Right atrium auricular region (tissue), 2 donors: ENCODE measurements around the gene AHI1. TPM values are rescaled to one million over a fixed set of nuclear protein-coding genes. Genes with fewer than 3 reads are reported as not detected.

ENCODE experiments used
- DNase-seq: peaks from one replicate; pipeline ENCODE4 v3.0.0-alpha.2; 2019; ENCODE audit warnings: low spot score
- H3K27ac ChIP-seq, 2 donors: fragments of 200-600 bp; sonication (generic); 1 replicate in 1 of 2; 2 replicates in 1 of 2; pipeline ENCODE4 v1.5.1; 2016 to 2019
- H3K27me3 ChIP-seq, 2 donors: fragments of 200-600 bp; sonication (generic); one replicate each; pipeline versions ENCODE4 v1.5.1 to v1.6.0; 2017 to 2019
- H3K36me3 ChIP-seq: fragments of 200-600 bp; sonication (generic); one replicate; pipeline ENCODE4 v1.5.1; 2016
- H3K4me1 ChIP-seq, 2 donors: fragments of 200-600 bp; sonication (generic); one replicate each; pipeline versions ENCODE4 v1.5.1 to v1.6.0; 2017 to 2019
- H3K4me3 ChIP-seq, 2 donors: fragments of 200-600 bp; sonication (generic); 1 replicate in 1 of 2; 2 replicates in 1 of 2; pipeline ENCODE4 v1.5.1; 2017 to 2019; ENCODE audit warnings: mild to moderate bottlenecking in 1 of 2, moderate library complexity in 1 of 2
- H3K9me3 ChIP-seq, 2 donors: fragments of 200-600 bp; sonication (generic); one replicate each; pipeline ENCODE4 v1.5.1; 2019
- CTCF ChIP-seq, 2 donors: fragments of 200-600 bp; sonication (generic); IDR thresholded peaks; one replicate each; pipeline ENCODE4 v1.5.1; 2019; ENCODE audit warnings: antibody characterized with exemption in 2 of 2
- total RNA-seq, 2 donors: library from RNA; depleted of rRNA; stranded (reverse); fragments of >200 nt; gene quantifications; one replicate each; pipeline ENCODE4 v1.1.0, GENCODE V29; 2016

AHI1 gene
- total RNA-seq, 2 donors from 2014 or later, result 8.5 to 10.2 TPM

- no peaks in the 10 kb centered on the region for H3K9me3 ChIP-seq
- no peaks in the 10 kb centered on the region for H3K36me3 ChIP-seq
- H3K27me3 ChIP-seq, result no peaks in the 10 kb centered on the region
- no peak for TF ChIP-seq CTCF (IDR thresholded peaks at IDR 0.05)
- DNase-seq, result no peak
- no peak overlapping the region for H3K27ac ChIP-seq
- H3K4me3 ChIP-seq, result no peak overlapping the region
- H3K4me1 ChIP-seq, result no peaks in the 10 kb centered on the region
Observed at GRCh38 chr6:135277422-135277821, 220.1 kb downstream of the AHI1 start.

- H3K4me1 ChIP-seq, result no peaks in the 10 kb centered on the region
- no peak for DNase-seq
- TF ChIP-seq CTCF (IDR thresholded peaks at IDR 0.05), result no peak
Observed at GRCh38 chr6:135274561-135275293, 222.8 kb downstream of the AHI1 start.

GRCh38 chr6:135271626-135272025 is 225.9 kb downstream of the AHI1 start:
- TF ChIP-seq CTCF (IDR thresholded peaks at IDR 0.05), result no peak
- Histone ChIP-seq H3K27me3 (no peaks in the 10 kb centered on the region), H3K4me3 (no peak overlapping the region), H3K27ac (no peak overlapping the region), H3K9me3 (no peaks in the 10 kb centered on the region), H3K36me3 (no peaks in the 10 kb centered on the region), H3K4me1 (no peaks in the 10 kb centered on the region)
- DNase-seq, result no peak

More at GRCh38 chr6:135274561-135275293, 222.8 kb downstream of the AHI1 start:
- H3K36me3 ChIP-seq, result no peaks in the 10 kb centered on the region
- H3K4me3 ChIP-seq, result no peak overlapping the region
- H3K9me3 ChIP-seq, result no peaks in the 10 kb centered on the region
- H3K27ac ChIP-seq, result no peak overlapping the region
- H3K27me3 ChIP-seq, result no peaks in the 10 kb centered on the region

GRCh38 chr6:135270676-135271536 is 226.6 kb downstream of the AHI1 start:
- H3K27ac ChIP-seq, result no peak overlapping the region
- H3K36me3 ChIP-seq, result no peaks in the 10 kb centered on the region
- DNase-seq, result no peak
- H3K4me1 ChIP-seq, result no peaks in the 10 kb centered on the region
- no peak overlapping the region for H3K4me3 ChIP-seq
- no peak for TF ChIP-seq CTCF (IDR thresholded peaks at IDR 0.05)
- H3K9me3 ChIP-seq, result no peaks in the 10 kb centered on the region
- H3K27me3 ChIP-seq, result no peaks in the 10 kb centered on the region

GRCh38 chr6:135269481-135269891 is 228.1 kb downstream of the AHI1 start:
- Histone ChIP-seq H3K9me3 (no peaks in the 10 kb centered on the region), H3K4me3 (no peak overlapping the region), H3K27me3 (no peaks in the 10 kb centered on the region), H3K27ac (no peak overlapping the region), H3K36me3 (no peaks in the 10 kb centered on the region), H3K4me1 (no peaks in the 10 kb centered on the region)
- DNase-seq, result no peak
- no peak for TF ChIP-seq CTCF (IDR thresholded peaks at IDR 0.05)
